Left lung (tissue), 10 donors: ENCODE results near the gene SNAPC5. TPM values are rescaled to one million over a fixed set of nuclear protein-coding genes. Genes with fewer than 3 reads are reported as not detected.

ENCODE experiments used
- ATAC-seq: fragments of 200-7000 bp; cut with Tn5 transposase; one replicate; pipeline ENCODE4 v1.9.1; 2020; ENCODE audit warnings: moderate library complexity
- DNase-seq, 4 donors: peaks; one replicate each; pipeline ENCODE4 v3.0.0-alpha.2; 2013 to 2020
- H3K27ac ChIP-seq, 2 donors: fragments of 200-600 bp; sonication (generic) in 1 of 2; one replicate each; pipeline versions ENCODE4 v1.5.0 to v1.8.0; 2020 to 2021
- H3K27me3 ChIP-seq, 2 donors: fragments of 200-600 bp; sonication (generic) in 1 of 2; one replicate each; pipeline versions ENCODE4 v1.5.0 to v1.8.0; 2020 to 2021
- H3K36me3 ChIP-seq, 2 donors: fragments of 200-600 bp; sonication (generic) in 1 of 2; one replicate each; pipeline versions ENCODE4 v1.5.0 to v1.8.0; 2020 to 2021
- H3K4me1 ChIP-seq, 2 donors: fragments of 200-600 bp; one replicate each; pipeline ENCODE4 v1.8.0; 2021
- H3K4me3 ChIP-seq, 2 donors: fragments of 200-600 bp; sonication (generic) in 1 of 2; one replicate each; pipeline versions ENCODE4 v1.5.0 to v1.8.0; 2020 to 2021; ENCODE audit warnings: mild to moderate bottlenecking in 1 of 2
- H3K9me3 ChIP-seq, 2 donors: fragments of 200-600 bp; sonication (generic) in 1 of 2; one replicate each; pipeline versions ENCODE4 v1.5.0 to v1.8.0; 2020 to 2021
- intact Hi-C, 2 donors: fragments of 100-400 bp; cut with DNase I; formaldehyde crosslinking; loops; one replicate each; pipeline versions ENCODE4 v1.11.2 to v1.14.2; 2022
- polyA plus RNA-seq, 6 donors: library from polyadenylated mRNA; unstranded; fragments of 120-200 nt; gene quantifications; one replicate each; pipeline ENCODE4 v1.2.1, GENCODE V29; 2013; ENCODE audit not compliant: insufficient read length in 6 of 6
- total RNA-seq, 2 donors: library from RNA; stranded (reverse); fragmentation: NEBNext Ultra II Directional; extraction: Animal tissue kit (Norgen Biotek cat#: 25700); gene quantifications; one replicate each; pipeline ENCODE4 v1.2.1, GENCODE V29; 2021
- TF ChIP-seq, protein P1 (sequence below), 2 donors: fragments of 200-600 bp; sonication (generic) in 1 of 2; IDR thresholded peaks; one replicate each; pipeline versions ENCODE4 v1.5.0 to v1.8.0; 2021; ENCODE audit warnings: antibody characterized with exemption in 2 of 2
- donor health status: DM: no; HTN: yes; CAD: no.
- donor health status: DM: no; HTN: no; CAD: no.

SNAPC5 gene
- total and polyA plus RNA-seq, 8 donors: 17.9 to 33.7 (median 25.1) TPM

DNA sequence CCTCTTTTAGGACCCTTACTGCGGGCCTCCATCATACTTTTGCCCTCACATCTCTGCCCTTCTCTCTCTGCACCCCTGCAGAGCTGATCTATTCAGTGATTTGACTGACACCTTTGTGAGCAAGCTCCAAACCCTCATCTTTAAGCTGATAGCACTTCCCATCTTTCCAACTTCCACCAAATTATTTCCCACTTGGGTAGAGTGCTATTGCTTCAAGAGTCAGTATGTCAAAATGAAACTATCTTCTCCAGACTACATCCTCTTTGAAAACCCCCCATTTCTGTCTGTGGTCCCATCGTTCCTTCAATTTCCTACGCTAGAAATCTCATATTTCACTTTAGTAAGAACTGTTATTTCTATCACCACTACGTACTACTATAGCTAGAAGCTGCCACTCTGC, 27.3 kb upstream of the SNAPC5 start:
- no peak for ATAC-seq
- TF ChIP-seq, protein P1, sequence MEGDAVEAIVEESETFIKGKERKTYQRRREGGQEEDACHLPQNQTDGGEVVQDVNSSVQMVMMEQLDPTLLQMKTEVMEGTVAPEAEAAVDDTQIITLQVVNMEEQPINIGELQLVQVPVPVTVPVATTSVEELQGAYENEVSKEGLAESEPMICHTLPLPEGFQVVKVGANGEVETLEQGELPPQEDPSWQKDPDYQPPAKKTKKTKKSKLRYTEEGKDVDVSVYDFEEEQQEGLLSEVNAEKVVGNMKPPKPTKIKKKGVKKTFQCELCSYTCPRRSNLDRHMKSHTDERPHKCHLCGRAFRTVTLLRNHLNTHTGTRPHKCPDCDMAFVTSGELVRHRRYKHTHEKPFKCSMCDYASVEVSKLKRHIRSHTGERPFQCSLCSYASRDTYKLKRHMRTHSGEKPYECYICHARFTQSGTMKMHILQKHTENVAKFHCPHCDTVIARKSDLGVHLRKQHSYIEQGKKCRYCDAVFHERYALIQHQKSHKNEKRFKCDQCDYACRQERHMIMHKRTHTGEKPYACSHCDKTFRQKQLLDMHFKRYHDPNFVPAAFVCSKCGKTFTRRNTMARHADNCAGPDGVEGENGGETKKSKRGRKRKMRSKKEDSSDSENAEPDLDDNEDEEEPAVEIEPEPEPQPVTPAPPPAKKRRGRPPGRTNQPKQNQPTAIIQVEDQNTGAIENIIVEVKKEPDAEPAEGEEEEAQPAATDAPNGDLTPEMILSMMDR (IDR thresholded peaks at IDR 0.05): no peak
- intact Hi-C loops: no loop called here

DNA sequence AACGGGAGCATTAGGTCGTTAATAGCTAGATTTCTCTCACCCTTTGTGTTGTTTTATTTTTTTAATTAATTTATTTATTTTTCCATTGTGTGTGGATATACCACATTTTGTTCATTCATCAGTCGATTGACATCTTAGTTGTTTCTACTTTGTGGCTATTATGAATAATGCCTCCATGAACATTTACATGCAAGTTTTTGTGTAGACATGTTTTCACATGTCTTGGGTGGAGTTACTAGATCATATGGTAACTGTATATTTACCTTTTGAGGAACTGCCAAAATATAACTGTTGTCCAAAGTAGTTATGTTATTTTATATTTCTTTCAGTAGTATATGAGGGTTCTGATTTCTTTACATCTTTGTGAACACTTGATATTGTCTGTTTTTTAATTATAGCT, 26.4 kb upstream of the SNAPC5 start:
- TF ChIP-seq, protein P1 (IDR thresholded peaks at IDR 0.05): no peak
- no peak for ATAC-seq
- H3K36me3 ChIP-seq: peaks cover 0 to 51% of the 10 kb centered on the region in 2 donors
- H3K4me3 ChIP-seq: no peak overlapping the region
- no peak for DNase-seq
- no peaks in the 10 kb centered on the region for H3K9me3 ChIP-seq
- H3K4me1 ChIP-seq: no peaks in the 10 kb centered on the region
- no peak overlapping the region for H3K27ac ChIP-seq
- no peaks in the 10 kb centered on the region for H3K27me3 ChIP-seq
- intact Hi-C loops: no loop called here

More for the DNA sequence above, 27.3 kb upstream of the SNAPC5 start:
- H3K36me3 ChIP-seq: peaks cover 0 to 53% of the 10 kb centered on the region in 2 donors
- no peaks in the 10 kb centered on the region for H3K4me1 ChIP-seq
- H3K4me3 ChIP-seq: no peak overlapping the region
- H3K9me3 ChIP-seq: no peaks in the 10 kb centered on the region
- H3K27ac ChIP-seq: no peak overlapping the region
- H3K27me3 ChIP-seq: no peaks in the 10 kb centered on the region
- no peak for DNase-seq

DNA sequence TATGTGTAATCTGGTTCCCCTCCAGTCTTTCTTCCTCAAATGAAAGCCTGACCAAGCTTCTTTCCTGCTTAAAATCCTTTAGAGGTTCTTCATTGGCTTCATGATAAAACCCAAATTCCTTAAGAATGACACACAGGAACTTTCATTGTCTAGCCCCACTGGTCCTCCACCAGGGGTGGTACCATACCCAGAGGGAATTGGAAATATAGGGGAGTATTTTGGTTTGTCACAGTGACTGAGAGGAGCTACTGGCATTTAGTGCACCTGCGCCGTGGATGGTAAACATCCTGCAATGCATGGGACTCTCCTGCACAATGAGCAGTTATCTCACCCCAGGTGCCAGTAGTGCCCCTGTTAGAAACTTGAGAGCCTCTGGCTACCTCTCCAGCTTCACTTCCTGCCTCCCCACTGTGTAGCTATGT, 18.4 kb upstream of the SNAPC5 start:
- peaks cover 0 to 42% of the 10 kb centered on the region in 2 donors for H3K36me3 ChIP-seq
- H3K27me3 ChIP-seq: no peaks in the 10 kb centered on the region
- DNase-seq (no peak), ATAC-seq (no peak)
- no peak overlapping the region for H3K4me3 ChIP-seq
- H3K9me3 ChIP-seq: no peaks in the 10 kb centered on the region
- TF ChIP-seq, protein P1 (IDR thresholded peaks at IDR 0.05): no peak
- intact Hi-C loops: no loop called here
- H3K4me1 ChIP-seq: no peaks in the 10 kb centered on the region
- no peak overlapping the region for H3K27ac ChIP-seq

DNA sequence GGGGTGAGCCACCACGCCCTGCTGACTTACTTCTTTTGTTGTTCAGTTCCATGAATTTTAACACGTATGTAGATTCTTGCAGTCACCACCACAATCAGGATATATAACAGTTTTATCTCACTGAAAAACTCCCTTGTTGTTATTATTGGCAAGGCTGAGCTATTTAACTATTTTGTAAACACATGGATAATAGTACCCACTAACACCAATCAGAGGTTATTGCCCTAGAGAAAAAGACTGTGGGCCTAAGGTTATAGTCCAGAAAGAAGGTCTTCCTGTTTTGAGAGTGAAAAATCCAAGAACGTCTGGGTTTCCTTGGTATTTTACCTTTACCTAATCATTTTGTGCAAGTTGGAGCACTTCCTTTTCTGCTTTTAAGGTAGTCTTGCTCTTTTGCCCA, 17.0 kb upstream of the SNAPC5 start:
- Histone ChIP-seq H3K4me1 (no peaks in the 10 kb centered on the region), H3K4me3 (no peak overlapping the region), H3K27me3 (no peaks in the 10 kb centered on the region), H3K9me3 (no peaks in the 10 kb centered on the region), H3K36me3 (peaks cover 0 to 47% of the 10 kb centered on the region in 2 donors), H3K27ac (no peak overlapping the region)
- TF ChIP-seq, protein P1 (IDR thresholded peaks at IDR 0.05): no peak
- intact Hi-C loops: no loop called here
- ATAC-seq (no peak), DNase-seq (no peak)

DNA sequence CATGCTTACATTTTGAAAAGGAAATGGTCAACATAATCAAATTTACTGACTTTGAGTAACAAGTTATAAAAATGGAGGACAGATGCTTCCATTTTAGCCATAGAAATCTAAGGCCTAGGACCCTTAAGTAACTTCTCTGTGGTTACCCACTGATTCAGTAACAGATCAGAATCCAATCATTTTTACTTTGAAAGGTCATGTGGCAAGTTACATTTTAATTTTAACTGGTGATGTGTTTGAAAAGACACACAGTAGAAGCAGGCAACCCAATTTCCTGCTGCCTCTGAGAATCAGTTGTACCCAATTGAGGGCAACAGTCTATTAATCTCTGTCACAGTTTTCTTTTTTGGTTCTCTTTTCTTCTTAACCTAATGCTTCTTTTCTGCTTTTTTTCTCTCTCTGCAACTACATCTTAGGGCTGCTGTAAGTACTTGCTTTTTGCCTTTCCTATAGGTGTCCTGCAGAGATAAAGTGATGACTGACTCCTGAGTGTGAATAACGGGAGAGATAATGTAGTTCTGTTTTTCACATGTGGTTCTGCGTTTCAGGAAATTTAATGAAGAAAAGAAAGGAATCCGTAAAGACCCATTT, 10.8 kb upstream of the SNAPC5 start:
- H3K27ac ChIP-seq: no peak overlapping the region
- H3K36me3 ChIP-seq: peaks cover 0 to 6% of the 10 kb centered on the region in 2 donors
- TF ChIP-seq, protein P1 (IDR thresholded peaks at IDR 0.05): no peak
- no peaks in the 10 kb centered on the region for H3K27me3 ChIP-seq
- intact Hi-C loops: no loop called here
- H3K4me1 ChIP-seq: peaks cover under 1 to 19% of the 10 kb centered on the region in 2 donors
- H3K4me3 ChIP-seq: no peak overlapping the region
- no peak for ATAC-seq
- no peaks in the 10 kb centered on the region for H3K9me3 ChIP-seq
- DNase-seq: no peak
